AG09309 (cell line): ENCODE results near the gene TNFRSF6B.

Experiments used
- DNase-seq: peaks from one replicate; pipeline ENCODE4 v3.0.0-alpha.2; 2010; ENCODE audit warnings: low read depth
- H3K4me3 ChIP-seq: 2 replicates; pipeline ENCODE4 v1.5.1; 2011; ENCODE audit warnings: mild to moderate bottlenecking, low read depth, low read length, moderate library complexity; ENCODE audit not compliant: control insufficient read depth
- CTCF ChIP-seq: IDR thresholded peaks from 2 replicates; pipeline ENCODE4 v1.5.1; 2011; ENCODE audit warnings: mild to moderate bottlenecking, low read depth, low read length, inconsistent platforms; ENCODE audit not compliant: insufficient read depth, control insufficient read depth; ENCODE audit errors: missing control alignments

Gene TNFRSF6B

DNA sequence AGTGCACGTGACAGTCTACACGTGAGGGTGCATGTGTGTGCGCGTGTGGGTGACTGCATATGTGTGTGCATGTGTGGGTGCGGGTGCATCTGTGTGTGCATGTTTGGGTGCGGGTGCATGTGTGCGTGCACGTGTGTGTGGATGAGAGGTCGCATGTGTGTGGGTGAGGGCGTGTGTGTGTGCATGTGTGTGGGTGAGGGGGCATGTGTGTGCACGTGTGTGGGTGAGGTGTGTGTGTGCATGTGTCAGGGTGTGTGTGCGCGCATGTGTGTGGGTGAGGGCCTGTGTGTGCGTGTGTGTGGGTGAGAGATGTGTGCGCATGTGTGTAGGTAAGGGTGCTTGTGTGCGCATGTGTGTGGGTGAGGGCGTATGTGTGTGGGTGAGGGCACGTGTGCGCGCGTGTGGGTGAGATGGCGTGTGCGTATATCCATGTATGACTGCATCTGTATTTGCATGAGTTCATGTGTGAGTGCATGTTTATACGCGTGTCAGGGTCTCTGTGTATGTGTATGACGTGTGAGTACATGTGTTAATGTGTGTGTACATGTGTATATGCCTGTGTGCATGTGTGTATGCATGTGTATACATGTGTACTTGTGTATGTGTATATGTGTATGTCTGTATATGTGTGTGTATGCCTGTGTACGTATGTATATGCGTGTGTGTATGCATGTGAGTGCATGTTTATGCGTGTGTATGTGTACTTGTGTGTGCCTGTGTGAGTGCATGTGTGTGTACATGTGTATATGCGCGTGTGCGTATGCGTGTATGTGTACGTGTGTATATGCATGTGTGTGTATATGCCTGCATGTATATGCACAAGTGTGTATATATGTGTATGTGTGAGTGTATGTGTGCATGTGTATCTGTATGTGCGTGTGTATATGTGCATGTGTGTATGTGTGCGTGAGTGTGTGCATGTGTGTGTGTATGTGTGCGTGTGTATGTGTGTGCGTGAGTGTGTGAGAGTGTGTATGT lies 36.0 kb downstream of the TNFRSF6B start:
- TF ChIP-seq CTCF, result no peak
- DNase-seq, result no peak
- no peak overlapping the region for H3K4me3 ChIP-seq

- no peak overlapping the region for H3K4me3 ChIP-seq
- no peak for DNase-seq
- no peak for TF ChIP-seq CTCF
Measured at GRCh38 chr20:63733117-63733516, 36.7 kb downstream of the TNFRSF6B start.

- H3K4me3 ChIP-seq, result no peak overlapping the region
- TF ChIP-seq CTCF, result no peak
- DNase-seq, result no peak
Measured at GRCh38 chr20:63733579-63734081, 37.2 kb downstream of the TNFRSF6B start.

- H3K4me3 ChIP-seq, result no peak overlapping the region
- no peak for DNase-seq
- TF ChIP-seq CTCF, result no peak
Measured at GRCh38 chr20:63734111-63734945, 37.9 kb downstream of the TNFRSF6B start.

- H3K4me3 ChIP-seq, result no peak overlapping the region
- TF ChIP-seq CTCF, result no peak
- DNase-seq, result no peak
Measured at GRCh38 chr20:63734946-63735858, 38.8 kb downstream of the TNFRSF6B start.
